ENCODE measurements around the gene PSAT1.

PSAT1 gene

GRCh38 chr9:78294290-78295176 lies 2.4 kb upstream of the PSAT1 start:
- DNase-seq, result no peak

GRCh38 chr9:78295177-78295575 lies 1.7 kb upstream of the PSAT1 start:
- DNase-seq, result no peak

GRCh38 chr9:78295731-78296130 lies 1.2 kb upstream of the PSAT1 start:
- no peak for DNase-seq

GRCh38 chr9:78296201-78296892 lies 578 bp upstream of the PSAT1 start:
- peak; percentile 46 for DNase-seq

DNA sequence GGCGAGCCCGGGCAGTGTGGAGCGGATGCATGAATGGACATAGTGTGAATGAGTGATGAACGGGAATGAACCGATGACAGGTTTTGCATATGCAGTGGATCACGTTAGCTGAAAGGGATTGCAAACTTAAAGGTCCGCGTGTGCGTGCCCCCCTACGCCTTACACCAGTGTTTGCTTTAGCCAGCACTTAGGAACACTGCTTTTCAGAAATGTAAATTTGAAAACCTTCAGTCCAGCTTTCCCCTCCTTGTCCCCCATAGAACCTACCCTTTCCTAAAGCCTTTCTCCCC lies 692 bp downstream of the PSAT1 start:
- no peak for DNase-seq

DNA sequence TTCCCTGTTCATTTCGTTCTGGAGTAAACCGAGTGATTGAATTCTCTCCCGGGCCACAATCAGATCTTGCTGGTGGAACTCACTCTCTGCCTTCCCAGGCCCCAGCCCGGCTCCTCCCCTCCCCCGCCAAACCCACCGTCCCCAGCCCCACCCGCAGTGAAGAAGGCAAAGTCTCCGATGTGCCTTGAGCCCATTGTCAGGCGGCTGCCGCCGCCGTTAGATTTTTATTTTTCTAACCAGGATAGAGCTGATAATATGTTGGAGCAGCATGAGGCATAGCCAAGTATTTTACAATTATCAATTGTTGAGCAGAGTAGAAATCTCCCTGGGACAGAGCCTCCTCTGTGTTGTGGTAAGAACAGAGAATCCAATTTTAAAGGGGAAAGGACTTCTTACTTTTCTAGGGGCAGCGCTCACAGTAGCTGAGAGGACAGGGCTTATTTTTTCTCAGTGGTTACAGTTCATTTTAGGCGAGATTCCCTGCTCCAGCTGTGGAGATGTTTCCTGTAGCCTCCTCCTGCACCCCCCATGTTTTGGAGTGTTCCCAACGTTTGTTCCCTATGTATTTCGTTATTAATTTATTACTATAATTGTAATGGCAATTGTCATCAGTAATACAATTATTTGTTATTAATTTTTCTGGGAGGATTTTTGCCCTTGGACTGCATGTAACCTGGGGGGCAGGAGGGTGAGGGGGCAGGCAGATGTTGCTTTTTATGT lies 1.3 kb downstream of the PSAT1 start:
- no peak for DNase-seq

DNA sequence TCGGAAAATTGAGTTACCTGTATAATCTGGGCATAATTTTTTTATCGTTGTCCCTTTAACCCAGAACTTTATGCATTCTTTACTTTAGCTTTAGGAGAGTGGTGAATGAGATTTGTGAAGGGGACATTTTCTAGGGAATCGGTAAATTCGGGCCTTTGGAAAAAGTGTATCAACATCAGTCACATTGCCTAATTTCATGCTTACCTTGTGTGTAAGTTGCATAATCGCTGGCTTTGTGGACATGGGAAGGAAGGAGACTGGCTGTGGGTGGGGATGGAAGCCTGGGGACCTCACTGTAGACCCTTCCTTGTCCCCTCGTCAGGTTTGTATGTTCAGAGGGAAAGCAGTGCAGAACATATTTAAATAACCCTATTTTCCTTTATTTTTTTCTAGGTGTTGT lies 3.3 kb downstream of the PSAT1 start:
- no peak for DNase-seq

DNA sequence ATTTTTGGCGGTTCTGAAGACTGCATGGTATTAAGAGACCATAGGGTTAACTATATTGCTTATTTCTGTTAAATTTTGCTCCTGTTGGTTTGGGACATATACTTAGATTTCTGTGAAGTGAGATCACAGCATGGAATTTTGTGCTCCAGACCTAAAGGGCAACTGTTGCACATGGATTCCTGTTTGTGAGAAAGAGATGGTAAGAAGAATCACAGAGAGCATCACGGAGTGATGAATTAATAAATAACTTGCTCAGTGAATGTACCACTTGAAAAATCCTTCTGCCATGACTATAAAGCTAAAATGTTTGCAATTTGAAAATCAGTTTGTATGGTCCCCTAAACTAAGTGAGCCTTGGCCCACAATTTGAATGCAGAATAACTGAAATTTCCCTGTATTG lies 4.5 kb downstream of the PSAT1 start:
- DNase-seq, result no peak

- no peak for DNase-seq
These were observed 6.6 kb downstream of the PSAT1 start for GRCh38 chr9:78303377-78304062.

DNA sequence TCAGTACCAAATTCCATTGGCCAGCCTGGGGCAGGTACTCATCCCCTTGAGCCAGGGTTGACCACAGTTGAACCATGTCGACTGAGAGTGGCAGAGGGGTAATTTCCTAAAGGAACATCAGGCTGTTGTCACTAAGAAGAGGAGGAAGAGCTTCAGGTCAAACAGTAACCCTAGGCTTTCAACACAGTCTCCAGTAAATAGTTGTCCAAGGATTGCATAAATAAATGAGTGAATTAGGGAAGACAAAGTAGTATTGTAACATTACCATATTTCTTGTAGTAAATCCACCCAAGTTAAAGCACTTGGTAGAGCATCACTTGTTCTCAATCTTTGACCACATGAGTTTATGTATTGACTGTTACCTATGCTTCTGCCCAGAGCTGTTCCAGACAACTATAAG lies 7.4 kb downstream of the PSAT1 start:
- no peak for DNase-seq

DNA sequence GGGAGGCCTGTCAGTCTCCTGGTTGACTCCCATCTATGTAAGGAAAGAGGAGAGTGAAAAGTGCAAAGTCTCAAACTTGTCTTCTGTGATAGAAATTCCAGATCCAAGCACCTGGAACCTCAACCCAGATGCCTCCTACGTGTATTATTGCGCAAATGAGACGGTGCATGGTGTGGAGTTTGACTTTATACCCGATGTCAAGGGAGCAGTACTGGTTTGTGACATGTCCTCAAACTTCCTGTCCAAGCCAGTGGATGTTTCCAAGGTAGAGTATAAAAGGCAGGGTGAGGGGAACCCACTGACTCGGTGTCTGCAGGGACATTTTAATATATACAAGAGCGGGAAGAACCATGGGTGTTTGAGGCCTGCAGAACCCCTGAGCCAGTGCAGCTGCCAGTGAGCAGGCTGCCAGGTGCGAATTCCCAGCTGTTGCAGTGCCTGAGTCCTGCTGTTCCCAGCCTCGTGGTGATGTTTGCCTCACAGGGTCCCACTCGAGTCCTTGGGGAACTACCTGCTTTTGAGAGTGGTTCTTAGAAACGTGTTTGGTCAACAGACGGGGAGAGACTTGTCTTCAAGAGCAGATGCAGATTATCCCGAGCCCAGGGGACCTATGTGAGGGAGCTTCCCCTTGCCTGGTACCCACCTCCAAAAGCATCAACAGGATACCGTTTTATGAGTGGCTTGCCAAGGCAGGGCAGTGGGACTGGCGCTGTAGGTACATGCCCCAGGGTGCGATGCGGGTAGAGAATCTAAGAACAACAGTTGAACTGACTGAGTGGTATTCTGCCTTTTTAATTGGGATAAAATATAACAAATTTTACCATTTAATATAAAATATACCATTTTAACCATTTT lies 9.5 kb downstream of the PSAT1 start:
- no peak for DNase-seq

DNA sequence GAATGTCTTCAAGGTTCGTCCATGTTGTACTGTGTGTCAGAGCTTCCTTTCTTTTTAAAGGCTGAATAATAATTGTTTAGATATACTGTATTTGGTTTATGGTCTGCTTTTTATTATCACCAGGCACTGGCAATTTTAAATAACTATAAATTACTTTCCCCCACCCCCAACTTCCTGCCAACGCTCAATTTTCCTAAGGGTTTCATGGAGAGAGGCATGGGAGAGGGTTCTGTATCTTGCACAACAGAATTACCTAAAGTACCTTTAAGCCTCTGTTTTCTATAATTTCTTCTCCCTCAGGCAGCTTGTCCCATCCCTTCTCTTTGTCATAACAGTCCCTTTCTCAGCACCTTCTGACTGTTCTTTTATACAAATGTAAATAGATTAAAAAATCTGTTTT lies 10.4 kb downstream of the PSAT1 start:
- no peak for DNase-seq

DNA sequence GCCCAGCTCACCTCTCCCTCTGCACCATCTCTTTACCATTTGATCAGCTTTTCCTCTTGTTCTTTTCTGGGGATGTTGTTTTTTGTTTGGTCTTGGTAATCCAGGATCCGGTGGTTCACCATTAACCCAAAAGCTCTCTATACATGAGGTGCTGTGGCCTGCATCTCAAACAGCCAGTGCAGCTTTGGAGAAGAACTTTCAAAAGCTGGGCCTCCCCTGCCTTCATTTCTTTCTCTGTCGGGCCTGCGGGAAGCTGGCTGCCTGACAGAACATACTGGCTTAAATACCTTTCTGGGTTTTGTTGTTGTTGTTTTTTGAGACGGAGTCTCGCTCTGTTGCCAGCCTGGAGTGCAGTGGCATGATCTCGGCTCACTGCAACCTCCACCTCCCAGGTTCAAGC lies 12.1 kb downstream of the PSAT1 start:
- no peak for DNase-seq

DNA sequence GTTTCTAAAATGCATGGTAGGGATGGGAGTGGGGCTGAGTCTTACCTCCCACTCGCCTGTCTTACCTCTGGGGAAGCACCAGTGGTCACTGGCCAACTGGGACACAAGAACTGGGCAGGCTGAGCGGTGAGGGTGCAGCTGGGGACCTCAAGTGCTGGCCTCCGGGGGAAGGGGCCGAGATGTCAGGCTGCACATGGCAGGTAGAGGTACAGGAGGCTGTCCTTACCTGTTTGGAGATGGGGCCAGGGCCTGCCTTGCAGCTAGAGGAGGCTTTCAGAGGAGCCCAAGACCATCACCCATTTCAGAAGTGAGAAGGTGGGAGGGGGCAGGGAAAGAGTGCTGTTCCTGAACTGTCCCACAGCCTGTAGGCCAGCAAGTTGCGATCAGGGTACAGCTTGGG lies 14.2 kb downstream of the PSAT1 start:
- DNase-seq, result no peak

GRCh38 chr9:78311886-78312524 lies 15.1 kb downstream of the PSAT1 start:
- DNase-seq, result no peak

DNA sequence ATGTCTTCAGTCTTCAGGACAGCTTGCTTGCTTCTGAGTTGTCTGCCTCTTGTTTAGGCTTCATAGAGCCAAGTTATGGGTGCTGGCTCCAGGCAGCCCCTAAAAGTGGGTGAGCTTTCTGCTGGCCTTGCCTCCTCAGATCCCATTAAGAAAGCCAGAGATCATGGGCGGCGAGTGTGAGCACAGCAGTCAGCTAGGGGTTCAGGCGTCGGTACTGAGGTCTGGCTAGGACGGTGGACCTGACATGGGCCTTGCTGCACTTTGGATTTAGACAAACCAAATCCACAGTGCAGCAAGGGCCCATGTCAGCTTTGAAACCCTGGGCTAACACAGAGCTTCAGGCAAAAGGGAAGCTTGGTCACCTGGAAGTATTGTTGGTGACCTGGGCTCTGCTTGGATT lies 17.6 kb downstream of the PSAT1 start:
- DNase-seq, result no peak

- DNase-seq, result no peak
These were observed 18.3 kb downstream of the PSAT1 start for GRCh38 chr9:78314953-78315870.

GRCh38 chr9:78316166-78316892 lies 19.4 kb downstream of the PSAT1 start:
- DNase-seq, result no peak

GRCh38 chr9:78319197-78320029 lies 22.5 kb downstream of the PSAT1 start:
- DNase-seq, result no peak
